B cell (primary cell): ENCODE measurements around the gene SZT2. TPM values are rescaled to one million over a fixed set of nuclear protein-coding genes. Genes with fewer than 3 reads are reported as not detected.

Source experiments
- ATAC-seq: fragments of 200-7000 bp; cut with Tn5 transposase; one replicate; pipeline ENCODE4 v1.10.0; 2021; ENCODE audit warnings: low read depth, mild to moderate bottlenecking, moderate number of reproducible peaks, moderate library complexity
- CTCF ChIA-PET: fragments of 350-600 bp; sonication (Branson Sonifier 250); formaldehyde crosslinking; loops from one replicate; lab custom pipeline; 2021; ENCODE audit warnings: antibody characterized with exemption, inconsistent platforms; lab: Charles Lee
- POLR2A ChIA-PET: fragments of 350-600 bp; sonication (Branson Sonifier 250); formaldehyde crosslinking; loops from one replicate; lab custom pipeline; 2021; ENCODE audit warnings: antibody characterized with exemption; lab: Charles Lee
- DNase-seq: peaks from one replicate; pipeline ENCODE4 v3.0.0; 2013
- H2AFZ ChIP-seq: 2 replicates; pipeline ENCODE4 v1.6.1; 2012; ENCODE audit warnings: mild to moderate bottlenecking, low read depth, low read length; ENCODE audit not compliant: insufficient read depth, poor library complexity, severe bottlenecking
- H3K27ac ChIP-seq, 2 donors: 1 replicate in 1 of 2; 2 replicates in 1 of 2; pipeline ENCODE4 v1.5.1; 2012 to 2013; ENCODE audit warnings: low read length in 2 of 2, mild to moderate bottlenecking in 2 of 2, moderate library complexity in 1 of 2
- H3K27me3 ChIP-seq, 4 experiments: fragments of 200-600 bp in 1 of 4; sonication (generic) in 1 of 4; replicated peaks in 1 of 4; 1 replicate in 2 of 4; 2 replicates in 2 of 4; pipeline versions ENCODE4 v1.6.1 to v1.7.0; 2013 to 2016; ENCODE audit warnings: low read length in 3 of 4, mild to moderate bottlenecking in 2 of 4, mixed read lengths in 1 of 4, moderate library complexity in 1 of 4; ENCODE audit not compliant: insufficient read depth in 4 of 4, control insufficient read depth in 3 of 4; ENCODE audit errors: control extremely low read depth in 1 of 4
- H3K36me3 ChIP-seq, 2 experiments: replicated peaks in 1 of 2; 1 replicate in 1 of 2; 2 replicates in 1 of 2; pipeline versions ENCODE4 v1.6.1 to v1.7.1; 2013; ENCODE audit warnings: low read length in 1 of 2; ENCODE audit not compliant: insufficient read depth in 2 of 2, control insufficient read depth in 1 of 2; ENCODE audit errors: control extremely low read depth in 1 of 2, extremely low read depth in 1 of 2
- H3K4me1 ChIP-seq, 2 donors: fragments of 200-600 bp in 1 of 2; sonication (generic) in 1 of 2; 1 replicate in 1 of 2; 2 replicates in 1 of 2; pipeline versions ENCODE4 v1.5.1 to v1.6.1; 2013 to 2017; ENCODE audit warnings: low read length in 2 of 2; ENCODE audit not compliant: control insufficient read depth in 2 of 2, insufficient read depth in 2 of 2
- H3K4me2 ChIP-seq: replicated peaks from 2 replicates; pipeline ENCODE3; 2012; ENCODE audit warnings: mild to moderate bottlenecking, low read depth, low read length; ENCODE audit not compliant: poor library complexity, severe bottlenecking
- H3K4me3 ChIP-seq, 5 experiments: fragments of 200-600 bp in 1 of 5; sonication (generic) in 1 of 5; 1 replicate in 3 of 5; 2 replicates in 2 of 5; pipeline versions ENCODE4 v1.5.1 to v1.7.0; 2011 to 2016; ENCODE audit warnings: low read length in 4 of 5, mild to moderate bottlenecking in 4 of 5, low read depth in 2 of 5, control low read depth in 1 of 5, moderate library complexity in 1 of 5; ENCODE audit not compliant: insufficient read depth in 1 of 5; ENCODE audit errors: control extremely low read depth in 1 of 5, extremely low read depth in 1 of 5
- H3K79me2 ChIP-seq: fragments of 200-600 bp; sonication (generic); one replicate; pipeline ENCODE4 v1.6.0; 2016; ENCODE audit warnings: low read length; ENCODE audit not compliant: control insufficient read depth, insufficient read depth
- H3K9ac ChIP-seq: fragments of 200-600 bp; sonication (generic); 2 replicates; pipeline ENCODE4 v1.6.1; 2017; ENCODE audit warnings: mild to moderate bottlenecking, low read length, moderate library complexity
- H3K9me3 ChIP-seq, 3 donors: one replicate each; pipeline versions ENCODE4 v1.6.1 to v1.7.1; 2013; ENCODE audit warnings: low read length in 2 of 3; ENCODE audit not compliant: control insufficient read depth in 2 of 3, insufficient read depth in 1 of 3; ENCODE audit errors: control extremely low read depth in 1 of 3
- H4K20me1 ChIP-seq: 2 replicates; pipeline ENCODE4 v1.6.0; 2012; ENCODE audit warnings: mild to moderate bottlenecking, low read length; ENCODE audit not compliant: insufficient read depth, control insufficient read depth, poor library complexity, severe bottlenecking
- H3K27ac Mint-ChIP-seq: one replicate; pipeline ENCODE4 v1.8.0; 2021; ENCODE audit warnings: mixed read lengths
- H3K27me3 Mint-ChIP-seq: one replicate; pipeline ENCODE4 v1.8.0; 2021; ENCODE audit warnings: mixed read lengths
- H3K4me1 Mint-ChIP-seq: one replicate; pipeline ENCODE4 v1.8.0; 2021; ENCODE audit warnings: mixed read lengths
- H3K4me3 Mint-ChIP-seq: one replicate; pipeline ENCODE4 v1.8.0; 2021; ENCODE audit warnings: mixed read lengths
- H3K9me3 Mint-ChIP-seq: one replicate; pipeline ENCODE4 v1.8.0; 2022; ENCODE audit warnings: mixed read lengths; ENCODE audit not compliant: insufficient read depth
- EZH2 ChIP-seq: IDR thresholded peaks from 2 replicates; pipeline ENCODE4 v1.6.1; 2012; ENCODE audit warnings: borderline replicate concordance, low read depth, mild to moderate bottlenecking, moderate library complexity, low read length; ENCODE audit not compliant: insufficient read depth, poor library complexity, severe bottlenecking
- WGBS: methylation state at CpG from one replicate; pipeline ENCODE4 v1.1.5; 2013; ENCODE audit warnings: missing lambda C conversion rate; ENCODE audit not compliant: insufficient coverage; 5-methylcytosine and 5-hydroxymethylcytosine counted together
- intact Hi-C: fragments of 100-400 bp; cut with micrococcal nuclease; formaldehyde crosslinking; loops from one replicate; pipeline ENCODE4 v1.10.0; 2022
- polyA plus RNA-seq: library from polyadenylated mRNA; depleted of rRNA; stranded (reverse); fragments of >200 nt; gene quantifications from 2 replicates; pipeline ENCODE4 v1.2.3, GENCODE V29; 2012
- total RNA-seq, 2 donors: library from RNA; stranded (reverse); fragments of 120-200 nt in 1 of 2; gene quantifications; 1 replicate in 1 of 2; 2 replicates in 1 of 2; pipeline versions ENCODE4 v1.2.3 to v1.2.4, GENCODE V29; 2013 to 2022
- TF ChIP-seq, protein P1 (sequence below): fragments of 200-600 bp; IDR thresholded peaks from one replicate; pipeline ENCODE4 v1.8.0; 2022; ENCODE audit warnings: antibody characterized with exemption, mild to moderate bottlenecking

SZT2 gene
- total and polyA plus RNA-seq, 2 donors (not counting 1 experiment from before 2014, with no cell fraction given): 41.4 to 197 TPM

DNA sequence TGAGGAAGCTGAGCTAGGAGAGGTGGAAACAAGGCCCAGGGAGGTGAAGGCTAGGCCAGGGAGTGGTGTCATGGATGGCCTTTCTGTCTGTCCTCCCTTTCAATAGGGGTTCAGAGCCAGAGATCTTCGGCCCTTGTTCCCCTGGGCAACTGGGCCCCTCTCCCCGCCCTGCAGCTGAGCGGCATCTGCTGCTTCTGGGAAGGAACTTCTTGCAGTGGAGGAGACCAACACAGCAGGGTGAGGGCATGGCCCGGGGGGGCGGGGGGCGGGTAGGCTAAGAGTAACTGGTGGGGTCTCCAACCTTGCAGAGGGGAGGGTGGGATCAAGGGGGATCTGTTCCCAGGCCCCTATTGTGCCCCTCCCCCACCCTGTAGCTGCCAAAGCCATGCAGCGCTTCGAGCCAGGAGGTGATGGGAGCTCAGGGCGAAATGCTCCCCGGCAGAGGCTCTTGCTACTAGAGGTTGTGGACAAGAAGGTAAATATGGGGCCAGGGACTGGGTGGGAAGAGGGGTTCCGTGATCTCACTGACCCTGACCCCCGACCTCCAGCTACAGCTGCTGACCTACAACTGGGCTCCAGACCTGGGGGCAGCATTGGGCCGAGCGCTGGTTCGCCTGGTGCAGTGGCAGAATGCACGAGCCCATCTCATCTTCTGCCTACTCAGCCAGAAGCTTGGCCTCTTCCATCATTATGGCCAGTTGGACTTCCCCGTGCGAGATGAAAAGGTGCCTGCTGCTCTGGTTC, 52.4 kb downstream of the SZT2 start:
- Histone ChIP-seq H2AFZ (no peak overlapping the region), H4K20me1 (no peaks in the 10 kb centered on the region), H3K4me1 (no peaks in the 10 kb centered on the region), H3K27me3 (no peaks in the 10 kb centered on the region), H3K27ac (no peak overlapping the region), H3K9me3 (peaks cover 0 to 3% (median 0%) of the 10 kb centered on the region in 3 donors), H3K4me2 (no peak overlapping the region), H3K4me3 (no peak overlapping the region), H3K36me3 (peaks cover 0 to 84% of the 10 kb centered on the region in 2 experiments), H3K79me2 (no peaks in the 10 kb centered on the region), H3K9ac (no peak overlapping the region)
- no peaks in the 10 kb centered on the region for H3K4me1 Mint-ChIP-seq
- DNase-seq (no peak), ATAC-seq (no peak)
- H3K27me3 Mint-ChIP-seq: no peaks in the 10 kb centered on the region
- no peak overlapping the region for H3K4me3 Mint-ChIP-seq
- 99% methylated on average over 15 of the region's 18 CpGs for WGBS
- intact Hi-C loops: no loop called here
- ChIA-PET CTCF (no interaction called here), POLR2A (no interaction called here)
- TF ChIP-seq EZH2: no peak
- TF ChIP-seq, protein P1, sequence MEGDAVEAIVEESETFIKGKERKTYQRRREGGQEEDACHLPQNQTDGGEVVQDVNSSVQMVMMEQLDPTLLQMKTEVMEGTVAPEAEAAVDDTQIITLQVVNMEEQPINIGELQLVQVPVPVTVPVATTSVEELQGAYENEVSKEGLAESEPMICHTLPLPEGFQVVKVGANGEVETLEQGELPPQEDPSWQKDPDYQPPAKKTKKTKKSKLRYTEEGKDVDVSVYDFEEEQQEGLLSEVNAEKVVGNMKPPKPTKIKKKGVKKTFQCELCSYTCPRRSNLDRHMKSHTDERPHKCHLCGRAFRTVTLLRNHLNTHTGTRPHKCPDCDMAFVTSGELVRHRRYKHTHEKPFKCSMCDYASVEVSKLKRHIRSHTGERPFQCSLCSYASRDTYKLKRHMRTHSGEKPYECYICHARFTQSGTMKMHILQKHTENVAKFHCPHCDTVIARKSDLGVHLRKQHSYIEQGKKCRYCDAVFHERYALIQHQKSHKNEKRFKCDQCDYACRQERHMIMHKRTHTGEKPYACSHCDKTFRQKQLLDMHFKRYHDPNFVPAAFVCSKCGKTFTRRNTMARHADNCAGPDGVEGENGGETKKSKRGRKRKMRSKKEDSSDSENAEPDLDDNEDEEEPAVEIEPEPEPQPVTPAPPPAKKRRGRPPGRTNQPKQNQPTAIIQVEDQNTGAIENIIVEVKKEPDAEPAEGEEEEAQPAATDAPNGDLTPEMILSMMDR: no peak
- no peaks in the 10 kb centered on the region for H3K9me3 Mint-ChIP-seq
- no peak overlapping the region for H3K27ac Mint-ChIP-seq

DNA sequence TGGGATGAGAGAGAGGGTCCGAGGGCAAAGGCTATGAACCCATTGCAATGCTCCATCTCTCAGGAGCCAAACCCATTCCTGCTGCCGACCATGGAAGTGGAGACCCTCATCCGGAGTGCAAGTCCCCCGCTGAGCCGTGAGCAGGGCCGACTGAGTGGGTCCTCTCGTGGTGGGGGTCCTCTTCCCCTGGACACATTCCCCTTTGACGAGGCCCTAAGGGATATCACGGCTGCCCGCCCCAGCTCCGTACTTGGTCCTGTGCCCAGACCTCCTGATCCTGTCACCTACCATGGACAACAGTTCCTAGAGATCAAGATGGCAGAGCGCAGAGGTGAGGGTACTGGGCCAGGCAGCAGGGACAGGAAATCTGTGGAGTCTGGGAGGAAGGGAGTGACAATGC, 53.1 kb downstream of the SZT2 start:
- H3K27ac ChIP-seq: no peak overlapping the region
- no peaks in the 10 kb centered on the region for H3K4me1 ChIP-seq
- ATAC-seq (no peak), DNase-seq (no peak)
- Mint-ChIP-seq H3K4me1 (no peaks in the 10 kb centered on the region), H3K27ac (no peak overlapping the region), H3K9me3 (no peaks in the 10 kb centered on the region), H3K4me3 (no peak overlapping the region), H3K27me3 (no peaks in the 10 kb centered on the region)
- peaks cover 0 to 3% (median 0%) of the 10 kb centered on the region in 3 donors for H3K9me3 ChIP-seq
- no peak overlapping the region for H3K4me3 ChIP-seq
- no peak for TF ChIP-seq EZH2
- TF ChIP-seq, protein P1: no peak
- H3K27me3 ChIP-seq: no peaks in the 10 kb centered on the region
- no peaks in the 10 kb centered on the region for H4K20me1 ChIP-seq
- H3K79me2 ChIP-seq: no peaks in the 10 kb centered on the region
- no peak overlapping the region for H3K4me2 ChIP-seq
- no peak overlapping the region for H2AFZ ChIP-seq
- WGBS: 97% methylated on average over 8 of the region's 12 CpGs
- H3K36me3 ChIP-seq: peaks cover 0 to 91% of the 10 kb centered on the region in 2 experiments
- CTCF ChIA-PET: no interaction called here
- intact Hi-C loops: no loop called here
- POLR2A ChIA-PET: no interaction called here
- H3K9ac ChIP-seq: no peak overlapping the region
